IMR-90 (cell line): Measurements from ENCODE around the gene CDKAL1. TPM values are rescaled to one million over a fixed set of nuclear protein-coding genes. Genes with fewer than 3 reads are reported as not detected.

ENCODE experiments used
- ATAC-seq: fragments of 200-7000 bp; cut with Tn5 transposase; 2 replicates; pipeline ENCODE4 v1.9.1; 2020; ENCODE audit warnings: low read depth, mild to moderate bottlenecking, moderate library complexity
- BruUV-seq: library from RNA; stranded (reverse); fragments of 400-500 nt; replicated peaks from 2 replicates; lab custom pipeline; 2021; lab: Mats Ljungman, UMichigan
- CTCF ChIA-PET: fragments of 300-600 bp; formaldehyde crosslinking; extraction: SDS; loops from one replicate; lab custom pipeline; 2021; ENCODE audit warnings: antibody characterized with exemption; lab: Yijun Ruan, JAX
- POLR2A ChIA-PET: fragments of 300-600 bp; sonication (Branson Sonifier 250); formaldehyde crosslinking; loops from one replicate; lab custom pipeline; 2022; ENCODE audit warnings: antibody characterized with exemption; ENCODE audit not compliant: unreplicated experiment; lab: Charles Lee
- DNase-seq: peaks from one replicate; pipeline ENCODE4 v3.0.0; 2013
- H2AFZ ChIP-seq: replicated peaks from 2 replicates; pipeline ENCODE3; 2013; ENCODE audit warnings: low read length, mild to moderate bottlenecking; ENCODE audit not compliant: poor library complexity
- H2AK5ac ChIP-seq: 2 replicates; pipeline ENCODE4 v1.6.1; 2013; ENCODE audit warnings: low read depth, low read length, inconsistent platforms
- H2AK9ac ChIP-seq: replicated peaks from 2 replicates; pipeline ENCODE3; 2013; ENCODE audit warnings: mild to moderate bottlenecking, low read depth, low read length, moderate library complexity; ENCODE audit not compliant: poor library complexity
- H2BK120ac ChIP-seq: 2 replicates; pipeline ENCODE4 v1.6.1; 2013; ENCODE audit warnings: low read depth, low read length, inconsistent platforms
- H2BK15ac ChIP-seq: 3 replicates; pipeline ENCODE4 v1.6.1; 2013; ENCODE audit warnings: low read depth, low read length, inconsistent platforms
- H2BK20ac ChIP-seq: 2 replicates; pipeline ENCODE4 v1.6.1; 2013; ENCODE audit warnings: low read depth, mild to moderate bottlenecking, inconsistent platforms, low read length, moderate library complexity
- H2BK5ac ChIP-seq: 2 replicates; pipeline ENCODE4 v1.6.1; 2013; ENCODE audit warnings: mild to moderate bottlenecking, low read depth, low read length, inconsistent platforms; ENCODE audit not compliant: poor library complexity, severe bottlenecking
- H3K14ac ChIP-seq: replicated peaks from 2 replicates; pipeline ENCODE4 v1.6.1; 2013; ENCODE audit warnings: low read depth, low read length, inconsistent platforms
- H3K18ac ChIP-seq: 2 replicates; pipeline ENCODE4 v1.6.1; 2013; ENCODE audit warnings: low read depth, low read length, control low read depth
- H3K23ac ChIP-seq: 2 replicates; pipeline ENCODE4 v1.6.1; 2013; ENCODE audit warnings: low read depth, low read length, inconsistent platforms
- H3K27ac ChIP-seq: 2 replicates; pipeline ENCODE4 v1.5.1; 2013; ENCODE audit warnings: mild to moderate bottlenecking, control low read depth, low read length; ENCODE audit not compliant: insufficient read depth
- H3K27me3 ChIP-seq: 2 replicates; pipeline ENCODE4 v1.6.1; 2013; ENCODE audit warnings: low read length; ENCODE audit not compliant: control insufficient read depth, insufficient read depth
- H3K36me3 ChIP-seq: 2 replicates; pipeline ENCODE4 v1.6.1; 2013; ENCODE audit warnings: low read length, mixed read lengths; ENCODE audit not compliant: control insufficient read depth, insufficient read depth
- H3K4ac ChIP-seq: 2 replicates; pipeline ENCODE4 v1.6.1; 2013; ENCODE audit warnings: low read depth, low read length, inconsistent platforms
- H3K4me1 ChIP-seq: 2 replicates; pipeline ENCODE4 v1.6.1; 2013; ENCODE audit warnings: low read length, mixed read lengths; ENCODE audit not compliant: control insufficient read depth, insufficient read depth
- H3K4me2 ChIP-seq: 2 replicates; pipeline ENCODE4 v1.6.1; 2013; ENCODE audit warnings: low read depth, mild to moderate bottlenecking, control low read depth, low read length, moderate library complexity
- H3K4me3 ChIP-seq: 2 replicates; pipeline ENCODE4 v1.5.1; 2013; ENCODE audit warnings: low read depth, mild to moderate bottlenecking, control low read depth, low read length, moderate library complexity; ENCODE audit not compliant: insufficient read depth
- H3K56ac ChIP-seq: 2 replicates; pipeline ENCODE4 v1.6.1; 2013; ENCODE audit warnings: low read length, inconsistent platforms; ENCODE audit not compliant: insufficient read depth; ENCODE audit errors: extremely low read depth
- H3K79me1 ChIP-seq, 2 experiments: 2 replicates each; pipeline ENCODE4 v1.6.1; 2013; ENCODE audit warnings: low read length in 2 of 2, inconsistent platforms in 1 of 2, low read depth in 1 of 2
- H3K9ac ChIP-seq: 2 replicates; pipeline ENCODE4 v1.6.1; 2013; ENCODE audit warnings: low read depth, low read length, control low read depth
- H3K9me1 ChIP-seq: 2 replicates; pipeline ENCODE4 v1.6.1; 2013; ENCODE audit warnings: low read length, inconsistent platforms; ENCODE audit not compliant: insufficient read depth
- H3K9me3 ChIP-seq: 2 replicates; pipeline ENCODE4 v1.6.1; 2013; ENCODE audit warnings: low read length; ENCODE audit not compliant: control insufficient read depth, insufficient read depth
- H4K20me1 ChIP-seq: 2 replicates; pipeline ENCODE4 v1.6.1; 2013; ENCODE audit warnings: low read length, inconsistent platforms; ENCODE audit not compliant: insufficient read depth
- H4K5ac ChIP-seq: 2 replicates; pipeline ENCODE4 v1.6.1; 2013; ENCODE audit warnings: mild to moderate bottlenecking, low read depth, low read length, control low read depth
- H4K8ac ChIP-seq, 2 experiments: 2 replicates each; pipeline ENCODE4 v1.6.1; 2013; ENCODE audit warnings: low read depth in 2 of 2, low read length in 2 of 2, control low read depth in 1 of 2, inconsistent platforms in 1 of 2
- H4K91ac ChIP-seq: 2 replicates; pipeline ENCODE4 v1.6.1; 2013; ENCODE audit warnings: low read depth, low read length, inconsistent platforms; ENCODE audit not compliant: insufficient read depth
- BHLHE40 ChIP-seq: fragments of 150-350 bp; IDR thresholded peaks from 2 replicates; pipeline ENCODE4 v1.6.1; 2016; ENCODE audit warnings: mild to moderate bottlenecking, low read depth, low read length
- CHD1 ChIP-seq: IDR thresholded peaks from 2 replicates; pipeline ENCODE4 v1.6.1; 2012; ENCODE audit warnings: low read depth, low read length, improper control_type of control experiment
- MAFK ChIP-seq: IDR thresholded peaks from 2 replicates; pipeline ENCODE4 v1.6.1; 2012; ENCODE audit warnings: low read depth, low read length, improper control_type of control experiment
- MAZ ChIP-seq: IDR thresholded peaks from 2 replicates; pipeline ENCODE4 v1.6.1; 2012; ENCODE audit warnings: low read depth, mild to moderate bottlenecking, low read length, improper control_type of control experiment, moderate library complexity, borderline replicate concordance
- MXI1 ChIP-seq: IDR thresholded peaks from 2 replicates; pipeline ENCODE4 v1.6.1; 2012; ENCODE audit warnings: low read depth, mild to moderate bottlenecking, low read length, moderate library complexity, borderline replicate concordance
- RFX5 ChIP-seq: IDR thresholded peaks from 2 replicates; pipeline ENCODE4 v1.8.0; 2012; ENCODE audit warnings: low read depth, mild to moderate bottlenecking, low read length, moderate library complexity
- SMC3 ChIP-seq: fragments of 150-350 bp; IDR thresholded peaks from 2 replicates; pipeline ENCODE4 v1.6.1; 2016; ENCODE audit warnings: low read depth, mild to moderate bottlenecking, antibody characterized with exemption, low read length, moderate library complexity
- WGBS, 2 experiments: methylation state at CpG; one replicate each; pipeline versions ENCODE4 v1.1.5 to v1.1.7; 2013; ENCODE audit warnings: missing lambda C conversion rate in 2 of 2; ENCODE audit not compliant: insufficient read length in 1 of 2; ENCODE audit errors: extremely low coverage in 2 of 2; 5-methylcytosine and 5-hydroxymethylcytosine counted together
- dilution Hi-C: fragments of 300-500 bp; cut with HindIII; formaldehyde crosslinking; loops from one replicate; pipeline ENCODE4 v1.14.3; 2018; ENCODE audit warnings: low sequenced_read_pairs; ENCODE audit not compliant: unreplicated experiment
- in situ Hi-C: fragments of 300-500 bp; cut with MboI; formaldehyde crosslinking; loops from 3 replicates; pipeline ENCODE4 v1.14.3; 2019; ENCODE audit warnings: low sequenced_read_pairs, inconsistent platforms, mixed read lengths
- intact Hi-C: fragments of 100-400 bp; cut with micrococcal nuclease; formaldehyde crosslinking; loops from 2 replicates; pipeline ENCODE4 v1.10.0; 2022
- polyA plus RNA-seq, 3 experiments: library from polyadenylated mRNA; depleted of rRNA; stranded (reverse); fragments of >200 nt; gene quantifications; 2 replicates each; pipeline ENCODE4 v1.2.3, GENCODE V29; 2012; ENCODE audit warnings: low replicate concordance in 1 of 3
- total RNA-seq: library from RNA; depleted of rRNA; stranded (reverse); fragments of >200 nt; gene quantifications from 2 replicates; pipeline ENCODE4 v1.2.3, GENCODE V29; 2012

CDKAL1 gene
- total and polyA plus RNA-seq, 2 of the 4 experiments (the other 2 are of a cell fraction), result 3.7 to 13.1 TPM

DNA sequence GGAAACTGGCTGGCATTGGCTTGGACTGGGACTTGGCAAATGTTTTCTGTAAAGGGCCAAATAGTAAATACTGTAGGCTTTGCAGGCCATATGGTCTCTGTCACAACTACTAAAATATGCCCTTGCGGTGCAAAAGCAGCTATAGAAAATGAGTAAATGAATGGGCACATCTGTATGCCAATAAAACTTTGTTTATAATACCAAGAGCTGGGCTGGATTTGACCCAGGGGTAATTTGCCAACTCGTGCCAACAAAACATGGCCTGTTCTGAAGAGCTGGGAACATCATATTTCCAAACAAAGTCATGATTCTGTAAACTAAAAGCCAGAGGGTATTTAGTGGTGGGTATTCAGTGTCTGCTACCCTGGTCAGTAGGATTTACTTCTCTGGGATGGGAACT, 739.2 kb downstream of the CDKAL1 start:
- Histone ChIP-seq H2BK20ac (no peak overlapping the region), H3K36me3 (no peaks in the 10 kb centered on the region), H2BK120ac (no peak overlapping the region), H3K4me3 (no peak overlapping the region), H2AFZ (no peak overlapping the region), H3K9me1 (no peaks in the 10 kb centered on the region), H3K4me1 (no peaks in the 10 kb centered on the region), H3K4me2 (no peak overlapping the region), H2AK5ac (no peak overlapping the region), H3K79me1 (no peaks in the 10 kb centered on the region), H3K9ac (no peak overlapping the region), H3K23ac (no peak overlapping the region), H3K18ac (no peak overlapping the region), H3K14ac (no peak overlapping the region), H2BK5ac (no peak overlapping the region), H2BK15ac (no peak overlapping the region), H4K91ac (no peak overlapping the region), H4K8ac (no peak overlapping the region), H3K27ac (no peak overlapping the region), H4K20me1 (no peaks in the 10 kb centered on the region), H3K4ac (no peak overlapping the region), H2AK9ac (no peak overlapping the region), H3K9me3 (0 out of 2 replicates have a peak, but pooled peaks cover 2% of the 10 kb centered on the region), H3K27me3 (peaks cover 1% of the 10 kb centered on the region; the same call in 1 of the 2 replicates), H3K56ac (no peak overlapping the region), H4K5ac (no peak overlapping the region)
- ChIA-PET CTCF (no interaction called here), POLR2A (no interaction called here)
- dilution Hi-C loops, result no loop called here
- ATAC-seq, result no peak
- BruUV-seq, result no TSS peak
- intact Hi-C loops, result no loop called here
- no peak for DNase-seq
- in situ Hi-C loops, result no loop called here
- WGBS, 2 experiments, result no CpG with 5 or more reads among the region's 2 CpGs
- TF ChIP-seq SMC3, result no peak
- TF ChIP-seq BHLHE40, result no peak
- TF ChIP-seq MXI1, result no peak
- no peak for TF ChIP-seq MAZ
- TF ChIP-seq CHD1, result no peak
- TF ChIP-seq RFX5, result no peak
- TF ChIP-seq MAFK, result no peak
